Measurements from ENCODE around the gene OR6C1. TPM values are rescaled to one million over a fixed set of nuclear protein-coding genes. Genes with fewer than 3 reads are reported as not detected.
"Not testable (repeated sequence)": the region's sequence is repeated elsewhere in the genome, so short reads cannot be mapped to it uniquely, and the experiment has no call there.

The OR6C1 gene
- not detected for total RNA-seq

- Histone ChIP-seq H3K27me3 (ENCODE audit: control insufficient read depth in 3 of 3, insufficient read depth in 3 of 3, low read length in 3 of 3) (no peaks in the 10 kb centered on the region), H3K27ac (ENCODE audit: low read depth, low read length) (no peak within 1 kb of the TSS), H3K36me3 (ENCODE audit: control insufficient read depth in 3 of 3, insufficient read depth in 3 of 3, low read length in 3 of 3) (no peaks in the 10 kb centered on the region), H3K4me1 (ENCODE audit: control insufficient read depth in 3 of 3, insufficient read depth in 3 of 3, low read length in 3 of 3) (no peaks in the 10 kb centered on the region), H3K9me3 (ENCODE audit: control insufficient read depth in 3 of 3, low read length in 3 of 3) (no peaks in the 10 kb centered on the region), H3K4me3 (ENCODE audit: low read length in 3 of 3) (no peak within 1 kb of the TSS), H3K9ac (ENCODE audit: low read depth in 1 of 3, low read length in 3 of 3) (no peak within 1 kb of the TSS)
Measured at GRCh38 chr12:55314043-55314442, at the start of gene OR6C1. Gene OR6C1, plus strand, starts transcription at chr12:55314343. Its CDS starts 6,257 bp downstream, at chr12:55320600.

DNA sequence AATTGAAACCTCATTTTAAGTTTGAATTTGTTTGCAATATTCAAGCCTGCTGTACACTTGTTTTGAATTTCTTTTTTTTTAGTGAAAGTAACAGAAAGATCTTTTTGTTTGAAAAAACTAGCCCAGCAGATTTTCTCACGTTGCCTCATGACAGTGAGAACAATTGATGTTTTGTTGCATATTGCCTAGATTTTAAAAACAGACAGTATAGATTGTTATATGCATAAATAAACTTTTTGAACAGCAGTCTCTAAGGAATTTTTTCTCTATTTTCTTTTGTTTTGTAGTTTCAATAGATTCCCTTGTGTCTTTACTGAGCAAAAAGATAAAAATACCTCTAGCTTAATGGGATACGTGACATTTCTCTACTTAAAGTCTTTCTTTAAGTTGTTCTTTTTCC, 33.2 kb upstream of the OR6C1 start:
- no peaks in the 10 kb centered on the region for H3K36me3 ChIP-seq (ENCODE audit: control insufficient read depth in 3 of 3, insufficient read depth in 3 of 3, low read length in 3 of 3)
- no peak overlapping the region for H3K27ac ChIP-seq (ENCODE audit: low read depth, low read length)
- H3K9me3 ChIP-seq (ENCODE audit: control insufficient read depth in 3 of 3, low read length in 3 of 3) = peaks cover 0 to 4% (median 0%) of the 10 kb centered on the region in 3 donors
- no peak overlapping the region for H3K4me3 ChIP-seq (ENCODE audit: low read length in 3 of 3)
- H3K9ac ChIP-seq (ENCODE audit: low read depth in 1 of 3, low read length in 3 of 3) = no peak overlapping the region
- H3K4me1 ChIP-seq (ENCODE audit: control insufficient read depth in 3 of 3, insufficient read depth in 3 of 3, low read length in 3 of 3) = no peaks in the 10 kb centered on the region
- no peaks in the 10 kb centered on the region for H3K27me3 ChIP-seq (ENCODE audit: control insufficient read depth in 3 of 3, insufficient read depth in 3 of 3, low read length in 3 of 3)

DNA sequence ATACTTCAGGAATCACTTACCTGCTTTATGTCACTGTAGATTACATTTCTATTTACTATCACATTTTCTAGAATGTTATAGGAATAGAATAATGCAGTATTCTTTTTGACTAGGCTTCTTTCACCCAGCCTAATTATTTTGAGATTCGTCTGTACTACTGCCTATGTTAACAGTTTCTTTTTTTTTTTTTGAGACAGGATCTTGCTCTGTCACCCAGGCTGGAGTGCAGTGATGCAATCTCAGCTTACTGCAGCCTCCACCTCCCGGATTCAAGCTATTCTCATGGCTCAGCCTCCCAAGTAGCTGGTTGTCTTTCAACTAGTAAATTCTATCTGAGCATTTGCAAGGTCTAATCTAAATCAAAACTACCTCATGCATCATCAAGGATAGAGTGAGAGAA, 24.1 kb upstream of the OR6C1 start:
- H3K27me3 ChIP-seq (ENCODE audit: control insufficient read depth in 3 of 3, insufficient read depth in 3 of 3, low read length in 3 of 3) = no peaks in the 10 kb centered on the region
- H3K9me3 ChIP-seq (ENCODE audit: control insufficient read depth in 3 of 3, low read length in 3 of 3) = no peaks in the 10 kb centered on the region
- H3K9ac ChIP-seq (ENCODE audit: low read depth in 1 of 3, low read length in 3 of 3) = no peak overlapping the region
- no peak overlapping the region for H3K27ac ChIP-seq (ENCODE audit: low read depth, low read length)
- H3K4me1 ChIP-seq (ENCODE audit: control insufficient read depth in 3 of 3, insufficient read depth in 3 of 3, low read length in 3 of 3) = no peaks in the 10 kb centered on the region
- no peak overlapping the region for H3K4me3 ChIP-seq (ENCODE audit: low read length in 3 of 3)
- no peaks in the 10 kb centered on the region for H3K36me3 ChIP-seq (ENCODE audit: control insufficient read depth in 3 of 3, insufficient read depth in 3 of 3, low read length in 3 of 3)

DNA sequence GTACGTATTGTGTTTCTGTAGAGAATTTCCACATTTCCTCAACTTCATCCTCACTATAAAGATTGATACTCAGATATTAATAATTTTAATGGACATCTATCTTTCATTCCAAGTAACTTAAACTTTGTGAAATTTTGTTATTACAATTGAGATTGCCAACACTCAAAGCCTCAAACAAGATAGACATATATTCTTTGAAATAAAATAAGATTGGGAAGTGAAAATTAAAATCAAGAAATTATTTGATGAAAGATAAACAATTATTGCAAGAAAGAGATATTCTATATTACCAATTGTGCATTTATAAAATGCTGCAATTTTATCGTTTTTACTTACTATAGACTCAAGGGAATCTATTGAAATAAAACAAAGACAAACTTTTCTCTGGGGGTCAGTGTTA, 17.7 kb upstream of the OR6C1 start, which contains the start of gene OR6C6:
Gene OR6C6 (minus strand): TSS at position 101 of the 400 bp plus-strand sequence. CDS start 1,337 bp downstream, outside the sequence.
- H3K27me3 ChIP-seq (ENCODE audit: control insufficient read depth in 3 of 3, insufficient read depth in 3 of 3, low read length in 3 of 3) = no peaks in the 10 kb centered on the region
- no peaks in the 10 kb centered on the region for H3K36me3 ChIP-seq (ENCODE audit: control insufficient read depth in 3 of 3, insufficient read depth in 3 of 3, low read length in 3 of 3)
- H3K9me3 ChIP-seq (ENCODE audit: control insufficient read depth in 3 of 3, low read length in 3 of 3) = no peaks in the 10 kb centered on the region
- H3K4me1 ChIP-seq (ENCODE audit: control insufficient read depth in 3 of 3, insufficient read depth in 3 of 3, low read length in 3 of 3) = no peaks in the 10 kb centered on the region
- H3K27ac ChIP-seq (ENCODE audit: low read depth, low read length) = no peak within 1 kb of the TSS
- H3K9ac ChIP-seq (ENCODE audit: low read depth in 1 of 3, low read length in 3 of 3) = no peak within 1 kb of the TSS
- no peak within 1 kb of the TSS for H3K4me3 ChIP-seq (ENCODE audit: low read length in 3 of 3)

- Histone ChIP-seq H3K9me3 (ENCODE audit: control insufficient read depth in 3 of 3, low read length in 3 of 3) (no peaks in the 10 kb centered on the region), H3K27me3 (ENCODE audit: control insufficient read depth in 3 of 3, insufficient read depth in 3 of 3, low read length in 3 of 3) (no peaks in the 10 kb centered on the region), H3K4me1 (ENCODE audit: control insufficient read depth in 3 of 3, insufficient read depth in 3 of 3, low read length in 3 of 3) (no peaks in the 10 kb centered on the region), H3K9ac (ENCODE audit: low read depth in 1 of 3, low read length in 3 of 3) (no peak overlapping the region), H3K36me3 (ENCODE audit: control insufficient read depth in 3 of 3, insufficient read depth in 3 of 3, low read length in 3 of 3) (no peaks in the 10 kb centered on the region), H3K27ac (ENCODE audit: low read depth, low read length) (no peak overlapping the region), H3K4me3 (ENCODE audit: low read length in 3 of 3) (no peak overlapping the region)
Measured at GRCh38 chr12:55320201-55320600, 6.1 kb downstream of the OR6C1 start.

DNA sequence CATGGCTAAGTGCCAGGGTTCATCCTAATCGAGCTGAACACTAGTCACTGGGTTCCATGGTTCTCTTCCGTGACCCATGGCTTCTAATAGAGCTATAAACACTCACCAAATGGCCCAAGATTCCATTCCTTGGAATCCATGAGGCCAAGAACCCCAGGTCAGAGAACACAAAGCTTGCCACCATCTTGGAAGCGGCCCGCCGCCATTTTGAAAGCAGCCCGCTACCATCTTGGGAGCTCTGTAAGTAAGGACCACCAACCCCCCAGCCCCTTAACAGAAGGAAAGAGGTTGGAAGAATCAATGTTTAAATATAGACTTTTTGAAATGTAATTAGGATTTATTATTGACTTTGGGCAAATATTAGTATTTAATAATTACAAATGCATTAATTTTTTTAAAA, 11.7 kb downstream of the OR6C1 start:
- not testable (repeated sequence) for H3K27me3 ChIP-seq (ENCODE audit: control insufficient read depth in 3 of 3, insufficient read depth in 3 of 3, low read length in 3 of 3); H3K4me1 ChIP-seq (ENCODE audit: control insufficient read depth in 3 of 3, insufficient read depth in 3 of 3, low read length in 3 of 3); H3K9me3 ChIP-seq (ENCODE audit: control insufficient read depth in 3 of 3, low read length in 3 of 3); H3K4me3 ChIP-seq (ENCODE audit: low read length in 3 of 3); H3K9ac ChIP-seq (ENCODE audit: low read depth in 1 of 3, low read length in 3 of 3); H3K27ac ChIP-seq (ENCODE audit: low read depth, low read length); H3K36me3 ChIP-seq (ENCODE audit: control insufficient read depth in 3 of 3, insufficient read depth in 3 of 3, low read length in 3 of 3)

DNA sequence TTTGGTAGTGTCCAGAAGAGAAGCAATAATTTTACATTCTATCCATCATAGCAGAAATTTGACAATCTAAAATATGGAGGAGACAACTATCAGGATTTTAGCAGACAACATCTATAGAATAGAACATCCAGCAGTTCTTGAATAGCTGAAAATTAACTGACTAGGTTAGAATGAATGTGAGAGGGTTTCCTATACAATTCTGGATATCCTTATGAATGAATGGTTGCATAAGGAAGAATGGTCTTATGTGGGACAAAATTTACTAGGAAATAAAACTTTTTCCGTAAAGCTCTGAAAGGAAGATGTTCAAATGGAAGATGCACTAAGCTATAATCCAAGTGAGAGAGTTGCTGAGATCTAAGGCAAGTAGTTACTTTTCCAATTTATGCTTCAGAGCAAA, 16.3 kb downstream of the OR6C1 start, which contains the start of gene OR6C3:
Gene OR6C3 (plus strand): TSS at position 301 of the 400 bp plus-strand sequence. CDS start 955 bp downstream, outside the sequence.
- H3K9ac ChIP-seq (ENCODE audit: low read depth in 1 of 3, low read length in 3 of 3) = no peak within 1 kb of the TSS
- H3K4me3 ChIP-seq (ENCODE audit: low read length in 3 of 3) = no peak within 1 kb of the TSS
- H3K9me3 ChIP-seq (ENCODE audit: control insufficient read depth in 3 of 3, low read length in 3 of 3) = no peaks in the 10 kb centered on the region
- no peak within 1 kb of the TSS for H3K27ac ChIP-seq (ENCODE audit: low read depth, low read length)
- H3K36me3 ChIP-seq (ENCODE audit: control insufficient read depth in 3 of 3, insufficient read depth in 3 of 3, low read length in 3 of 3) = no peaks in the 10 kb centered on the region
- H3K27me3 ChIP-seq (ENCODE audit: control insufficient read depth in 3 of 3, insufficient read depth in 3 of 3, low read length in 3 of 3) = no peaks in the 10 kb centered on the region
- no peaks in the 10 kb centered on the region for H3K4me1 ChIP-seq (ENCODE audit: control insufficient read depth in 3 of 3, insufficient read depth in 3 of 3, low read length in 3 of 3)

GRCh38 chr12:55336002-55336401, 21.9 kb downstream of the OR6C1 start:
- Histone ChIP-seq H3K9ac (ENCODE audit: low read depth in 1 of 3, low read length in 3 of 3) (no peak overlapping the region), H3K27ac (ENCODE audit: low read depth, low read length) (no peak overlapping the region), H3K4me1 (ENCODE audit: control insufficient read depth in 3 of 3, insufficient read depth in 3 of 3, low read length in 3 of 3) (no peaks in the 10 kb centered on the region), H3K36me3 (ENCODE audit: control insufficient read depth in 3 of 3, insufficient read depth in 3 of 3, low read length in 3 of 3) (no peaks in the 10 kb centered on the region), H3K27me3 (ENCODE audit: control insufficient read depth in 3 of 3, insufficient read depth in 3 of 3, low read length in 3 of 3) (no peaks in the 10 kb centered on the region), H3K4me3 (ENCODE audit: low read length in 3 of 3) (no peak overlapping the region), H3K9me3 (ENCODE audit: control insufficient read depth in 3 of 3, low read length in 3 of 3) (no peaks in the 10 kb centered on the region)

DNA sequence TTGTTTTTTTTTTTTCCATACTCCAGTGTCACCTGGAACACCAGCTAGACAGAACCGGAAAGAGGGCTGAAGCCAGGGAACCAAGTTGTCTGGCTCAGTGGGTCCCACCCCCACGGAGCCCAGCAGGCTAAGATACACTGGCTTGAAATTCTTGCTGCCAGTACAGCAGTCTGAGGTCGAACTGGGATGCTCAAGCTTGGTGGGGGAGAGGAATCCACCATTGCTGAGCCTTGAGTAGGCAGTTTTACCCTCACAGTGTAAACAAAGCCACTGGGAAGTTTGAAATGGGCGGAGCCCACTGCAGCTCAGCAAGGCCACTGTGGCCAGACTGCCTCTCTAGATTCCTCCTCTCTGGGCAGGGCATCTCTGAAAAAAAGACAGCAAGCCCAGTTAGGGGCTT, 41.2 kb downstream of the OR6C1 start:
- H3K9ac ChIP-seq (ENCODE audit: low read depth in 1 of 3, low read length in 3 of 3); H3K4me1 ChIP-seq (ENCODE audit: control insufficient read depth in 3 of 3, insufficient read depth in 3 of 3, low read length in 3 of 3); H3K27me3 ChIP-seq (ENCODE audit: control insufficient read depth in 3 of 3, insufficient read depth in 3 of 3, low read length in 3 of 3); H3K4me3 ChIP-seq (ENCODE audit: low read length in 3 of 3); H3K9me3 ChIP-seq (ENCODE audit: control insufficient read depth in 3 of 3, low read length in 3 of 3); H3K27ac ChIP-seq (ENCODE audit: low read depth, low read length); H3K36me3 ChIP-seq (ENCODE audit: control insufficient read depth in 3 of 3, insufficient read depth in 3 of 3, low read length in 3 of 3): not testable (repeated sequence)

DNA sequence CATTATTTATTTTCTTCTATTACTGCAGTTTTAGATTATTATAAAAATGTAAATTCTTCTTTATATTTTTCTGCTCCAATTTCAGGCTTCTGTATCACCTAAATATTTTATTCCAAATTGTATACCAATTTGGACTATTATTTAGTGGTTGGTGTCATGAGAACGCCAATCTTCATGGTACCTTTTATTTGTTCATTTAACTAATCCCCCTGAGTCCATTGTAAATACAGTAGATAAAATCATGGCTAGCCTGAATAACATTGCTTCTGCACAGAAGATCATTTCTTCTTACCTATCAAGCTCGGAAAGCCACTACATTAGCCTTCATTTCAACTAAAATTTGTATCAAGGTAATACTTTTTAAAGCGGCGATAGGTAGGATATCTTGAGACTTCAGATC, 48.5 kb downstream of the OR6C1 start, which contains the start of gene OR6C75:
Gene OR6C75 (plus strand): TSS at position 301 of the 400 bp plus-strand sequence. CDS start 2,136 bp downstream, outside the sequence.
- Histone ChIP-seq H3K4me1 (ENCODE audit: control insufficient read depth in 3 of 3, insufficient read depth in 3 of 3, low read length in 3 of 3) (no peaks in the 10 kb centered on the region), H3K27ac (ENCODE audit: low read depth, low read length) (no peak within 1 kb of the TSS), H3K9ac (ENCODE audit: low read depth in 1 of 3, low read length in 3 of 3) (no peak within 1 kb of the TSS), H3K27me3 (ENCODE audit: control insufficient read depth in 3 of 3, insufficient read depth in 3 of 3, low read length in 3 of 3) (no peaks in the 10 kb centered on the region), H3K9me3 (ENCODE audit: control insufficient read depth in 3 of 3, low read length in 3 of 3) (no peaks in the 10 kb centered on the region), H3K4me3 (ENCODE audit: low read length in 3 of 3) (no peak within 1 kb of the TSS), H3K36me3 (ENCODE audit: control insufficient read depth in 3 of 3, insufficient read depth in 3 of 3, low read length in 3 of 3) (no peaks in the 10 kb centered on the region)

- H3K27me3 ChIP-seq (ENCODE audit: control insufficient read depth in 3 of 3, insufficient read depth in 3 of 3, low read length in 3 of 3) = no peaks in the 10 kb centered on the region
- no peaks in the 10 kb centered on the region for H3K9me3 ChIP-seq (ENCODE audit: control insufficient read depth in 3 of 3, low read length in 3 of 3)
- no peaks in the 10 kb centered on the region for H3K36me3 ChIP-seq (ENCODE audit: control insufficient read depth in 3 of 3, insufficient read depth in 3 of 3, low read length in 3 of 3)
- no peak overlapping the region for H3K9ac ChIP-seq (ENCODE audit: low read depth in 1 of 3, low read length in 3 of 3)
- H3K27ac ChIP-seq (ENCODE audit: low read depth, low read length) = no peak overlapping the region
- no peaks in the 10 kb centered on the region for H3K4me1 ChIP-seq (ENCODE audit: control insufficient read depth in 3 of 3, insufficient read depth in 3 of 3, low read length in 3 of 3)
- H3K4me3 ChIP-seq (ENCODE audit: low read length in 3 of 3) = no peak overlapping the region
Measured at GRCh38 chr12:55365086-55365485, 50.9 kb downstream of the OR6C1 start.
